GM21528 (cell line): ENCODE results near the gene MYO18A.
"Not testable (repeated sequence)": the region's sequence is repeated elsewhere in the genome, so short reads cannot be mapped to it uniquely, and the experiment has no call there.

Experiments used
- ATAC-seq: cut with Tn5 transposase; IDR thresholded peaks from one replicate; pipeline ENCODE4 v1.9.1; 2021; ENCODE audit warnings: mild to moderate bottlenecking, moderate library complexity; ENCODE audit not compliant: unreplicated experiment, low FRiP score

The MYO18A gene

DNA sequence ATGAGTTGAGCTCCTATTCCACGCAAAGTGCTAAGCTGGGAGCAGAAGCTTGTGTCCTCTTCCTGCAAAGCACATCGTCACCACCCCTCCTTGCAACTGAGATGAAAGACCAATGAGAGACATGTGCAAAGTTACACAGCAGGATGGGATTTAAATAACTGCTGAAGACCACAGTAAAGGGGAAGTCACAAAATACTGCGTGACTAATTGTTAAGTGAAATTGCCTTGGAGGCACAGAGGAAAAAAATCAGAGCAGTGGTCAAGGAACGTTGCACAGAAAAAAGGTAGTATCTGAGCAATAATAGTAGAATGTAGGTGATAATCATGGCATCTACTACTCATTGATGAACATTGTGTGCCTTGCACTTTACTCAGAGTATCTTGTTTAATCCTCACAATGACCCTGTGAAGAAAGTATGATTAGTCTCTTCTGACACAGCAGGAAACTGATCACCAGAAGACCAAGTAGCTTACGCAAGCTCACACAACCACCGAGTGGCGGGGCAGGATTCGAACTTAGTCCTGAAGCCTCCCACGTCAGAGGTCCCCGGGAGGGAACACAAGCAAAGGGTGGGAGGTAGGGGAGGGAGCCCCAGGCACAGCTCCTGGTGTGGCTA is 15.4 kb upstream of the MYO18A start:
- no peak for ATAC-seq

DNA sequence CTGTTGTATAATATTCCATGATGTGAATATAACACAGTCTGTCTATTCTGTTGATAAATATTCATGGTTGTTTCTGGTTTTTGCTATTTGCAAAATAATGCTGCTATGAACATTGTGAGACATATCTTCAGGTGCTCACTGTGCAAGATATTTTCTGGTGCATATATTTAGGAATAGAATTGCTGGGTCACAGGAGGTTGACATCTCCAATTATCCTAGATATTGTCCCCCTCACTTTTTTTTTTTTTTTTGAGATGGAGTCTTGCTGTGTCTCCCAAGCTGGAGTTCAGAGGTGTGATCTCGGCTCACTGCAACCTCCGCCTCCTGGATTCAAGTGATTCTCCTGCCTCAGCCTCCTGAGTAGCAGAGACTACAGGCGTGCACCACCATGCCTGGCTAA is 14.5 kb upstream of the MYO18A start:
- ATAC-seq: no peak

DNA sequence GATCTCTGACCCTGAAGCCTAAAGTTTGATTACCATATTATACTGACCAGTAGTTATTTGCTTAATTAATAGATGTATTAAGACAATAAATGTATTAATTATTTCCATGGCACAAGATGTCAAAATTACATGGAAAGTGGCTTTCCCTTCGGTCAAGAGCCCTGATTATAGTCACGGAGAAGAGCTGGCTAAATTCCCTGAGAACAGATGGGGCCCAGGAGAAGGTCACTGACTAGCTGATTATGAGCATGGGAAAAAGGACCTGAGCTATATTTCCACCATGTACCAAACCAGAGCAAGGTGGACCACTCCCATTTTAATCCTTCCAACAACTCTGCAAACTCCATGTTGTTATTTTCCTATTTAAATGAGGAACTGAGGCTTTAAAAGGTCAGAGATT is 12.9 kb upstream of the MYO18A start:
- no peak for ATAC-seq

DNA sequence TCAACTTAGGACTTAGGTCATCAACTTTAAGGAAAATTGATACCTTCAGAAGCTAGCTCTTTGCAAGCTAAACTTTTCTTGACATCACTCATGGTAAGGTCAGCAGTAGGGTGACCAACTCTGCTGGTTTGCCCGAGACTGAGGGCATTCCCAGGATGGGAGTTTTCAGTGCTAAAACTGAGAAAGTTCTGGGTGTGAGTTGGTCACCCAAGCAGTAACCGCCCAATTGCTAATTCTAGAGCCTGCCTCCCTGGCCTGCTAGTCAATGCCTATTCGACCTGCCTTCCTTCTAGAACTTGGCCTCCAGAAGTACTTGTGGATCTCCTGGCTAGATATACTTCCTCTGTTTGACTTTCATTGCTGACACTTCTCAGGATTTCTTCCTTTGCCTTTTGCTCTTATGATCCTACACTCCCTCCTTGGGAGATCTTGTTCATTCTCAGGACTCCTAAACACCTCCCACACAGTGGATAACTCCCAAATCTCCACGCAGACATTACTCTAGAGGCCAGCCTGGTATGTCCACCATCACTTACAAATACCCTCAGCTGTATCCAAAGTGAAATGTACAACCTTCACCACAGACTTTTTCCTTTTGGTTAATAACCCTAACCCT is 10.5 kb upstream of the MYO18A start:
- no peak for ATAC-seq

DNA sequence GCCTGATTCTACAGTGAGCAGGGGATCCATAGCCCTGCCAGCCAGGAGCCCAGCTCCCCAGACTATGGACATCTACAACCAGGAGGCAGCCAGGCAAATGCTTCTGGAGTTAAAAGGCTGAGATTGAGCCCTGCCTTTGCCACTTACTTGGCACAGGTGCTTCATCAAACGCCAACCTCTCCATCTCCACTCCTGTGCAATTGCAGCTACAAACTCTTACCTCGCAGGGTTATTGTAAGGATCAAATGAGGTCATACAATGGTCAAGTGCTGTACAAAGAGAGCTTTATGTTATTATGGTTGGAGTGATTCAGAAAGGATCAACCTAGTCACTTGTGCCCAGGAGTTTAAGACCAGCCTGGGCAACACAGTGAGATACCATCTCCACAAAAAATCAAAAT is 9.8 kb upstream of the MYO18A start:
- ATAC-seq: no peak

DNA sequence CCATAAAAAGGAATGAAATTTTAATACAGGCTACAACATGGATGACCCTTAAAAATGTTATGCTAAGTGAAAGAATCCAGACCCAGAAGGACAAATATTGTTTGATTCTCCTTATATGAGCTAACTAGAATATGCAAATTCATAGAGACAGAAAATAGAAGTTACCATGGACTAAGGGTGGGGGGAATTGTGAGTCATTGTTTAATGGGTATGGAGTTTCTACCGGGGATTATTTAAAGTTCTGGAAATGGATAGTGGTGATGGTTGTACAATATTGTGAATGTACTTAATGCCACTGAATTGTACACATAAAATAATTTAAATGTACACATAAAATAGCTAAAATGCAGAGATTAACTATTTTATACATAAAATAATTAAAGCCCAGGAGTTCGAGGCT is 9.2 kb upstream of the MYO18A start:
- no peak for ATAC-seq

DNA sequence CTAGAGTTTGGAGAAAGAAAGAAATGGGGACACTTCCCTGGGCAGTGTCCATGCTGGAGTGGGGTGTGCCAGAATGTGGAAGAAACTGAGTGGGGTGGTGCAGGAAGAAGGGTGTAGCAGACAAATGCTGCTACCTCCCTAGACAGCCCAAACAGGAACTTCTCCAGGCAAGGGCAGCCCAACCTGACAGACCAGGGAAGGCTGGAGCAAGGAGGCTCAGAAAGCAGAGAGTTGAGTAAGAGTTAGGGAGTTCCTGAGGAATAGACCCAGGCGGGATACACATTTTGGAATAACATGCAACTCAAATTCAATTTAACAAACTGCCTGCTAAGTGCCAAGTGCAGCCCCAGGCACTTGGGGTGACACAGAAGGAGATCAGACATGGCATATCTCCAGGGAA is 1.0 kb upstream of the MYO18A start:
- ATAC-seq: no peak

DNA sequence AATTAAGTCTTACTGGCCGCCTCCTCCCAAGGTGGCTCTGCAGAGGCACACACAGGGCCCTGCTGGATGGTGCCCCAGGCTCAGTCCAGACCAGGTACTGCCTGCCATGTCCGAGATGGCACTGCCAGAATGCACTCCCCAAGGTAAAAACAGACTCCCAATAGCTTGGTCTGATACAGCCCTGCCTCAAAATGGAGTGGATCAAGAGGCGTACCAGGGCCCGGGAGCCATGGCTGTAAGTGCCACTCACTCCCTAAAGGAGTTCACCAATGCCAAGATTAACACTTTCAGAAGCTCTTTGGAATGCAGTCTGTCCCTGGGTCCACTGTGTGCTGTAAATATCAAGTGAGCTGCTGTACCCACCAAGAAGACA is 576 bp upstream of the MYO18A start:
- no peak for ATAC-seq

DNA sequence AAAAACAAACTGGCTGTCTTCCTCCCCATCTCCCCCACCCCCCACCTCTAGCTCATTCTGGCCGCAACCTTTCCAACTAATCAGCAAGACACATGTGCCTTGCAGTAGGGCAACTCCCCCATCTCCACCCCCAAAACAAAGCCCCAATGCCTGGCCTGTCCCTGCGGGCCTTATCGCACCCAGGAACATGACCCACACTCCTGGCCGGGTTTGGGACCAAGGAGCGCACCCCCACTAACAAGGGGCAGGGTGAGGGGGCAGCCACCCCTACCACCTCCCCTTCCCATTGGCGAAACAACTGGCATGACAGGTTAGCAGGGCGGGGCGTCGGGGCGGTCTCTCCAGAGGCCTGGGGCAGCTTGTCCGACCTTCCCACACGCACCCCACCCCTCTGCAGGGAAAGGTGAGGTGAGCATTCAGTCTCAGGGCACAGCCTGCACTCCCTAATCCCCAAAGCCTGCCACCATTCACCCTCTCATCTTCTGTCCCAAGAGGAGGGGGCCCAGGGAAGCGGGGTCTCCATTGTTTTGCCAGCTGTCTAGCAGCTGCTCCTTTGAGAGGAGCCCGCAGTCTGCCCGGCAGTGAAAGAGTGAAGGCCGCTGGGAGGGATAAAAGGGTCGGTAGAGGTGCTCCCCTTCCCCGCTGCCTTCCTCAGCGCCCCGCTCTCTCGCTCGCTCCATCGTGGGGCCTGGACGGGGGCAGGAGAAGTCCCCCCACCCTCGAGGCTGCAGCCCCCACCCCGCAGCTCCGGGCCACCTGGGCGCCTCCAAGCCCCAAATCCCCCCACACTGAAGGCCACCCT is 765 bp downstream of the MYO18A start:
- no peak for ATAC-seq

DNA sequence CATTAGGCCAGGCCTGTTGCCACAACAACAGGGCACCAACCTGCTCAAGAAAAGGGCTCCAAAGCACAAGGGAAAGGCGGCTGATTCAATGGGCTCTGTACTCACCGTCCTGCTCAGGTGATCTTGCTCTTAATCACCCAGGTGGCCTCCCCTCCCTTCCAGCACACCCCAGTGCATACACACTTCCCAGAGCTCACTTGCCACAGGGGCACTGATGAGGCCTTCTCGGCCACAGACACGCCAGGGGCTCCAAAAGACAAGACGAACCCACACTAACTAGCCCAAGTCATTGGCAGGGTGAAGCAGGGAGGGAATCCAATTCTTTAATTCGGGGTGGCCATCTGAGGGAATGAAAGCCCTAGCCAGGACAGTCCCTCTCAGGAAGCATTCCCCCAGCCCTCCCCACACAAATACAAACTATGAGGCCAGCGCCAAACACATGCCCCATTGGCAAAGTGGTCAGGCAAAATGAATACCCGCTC is 1.4 kb downstream of the MYO18A start:
- ATAC-seq: no peak

DNA sequence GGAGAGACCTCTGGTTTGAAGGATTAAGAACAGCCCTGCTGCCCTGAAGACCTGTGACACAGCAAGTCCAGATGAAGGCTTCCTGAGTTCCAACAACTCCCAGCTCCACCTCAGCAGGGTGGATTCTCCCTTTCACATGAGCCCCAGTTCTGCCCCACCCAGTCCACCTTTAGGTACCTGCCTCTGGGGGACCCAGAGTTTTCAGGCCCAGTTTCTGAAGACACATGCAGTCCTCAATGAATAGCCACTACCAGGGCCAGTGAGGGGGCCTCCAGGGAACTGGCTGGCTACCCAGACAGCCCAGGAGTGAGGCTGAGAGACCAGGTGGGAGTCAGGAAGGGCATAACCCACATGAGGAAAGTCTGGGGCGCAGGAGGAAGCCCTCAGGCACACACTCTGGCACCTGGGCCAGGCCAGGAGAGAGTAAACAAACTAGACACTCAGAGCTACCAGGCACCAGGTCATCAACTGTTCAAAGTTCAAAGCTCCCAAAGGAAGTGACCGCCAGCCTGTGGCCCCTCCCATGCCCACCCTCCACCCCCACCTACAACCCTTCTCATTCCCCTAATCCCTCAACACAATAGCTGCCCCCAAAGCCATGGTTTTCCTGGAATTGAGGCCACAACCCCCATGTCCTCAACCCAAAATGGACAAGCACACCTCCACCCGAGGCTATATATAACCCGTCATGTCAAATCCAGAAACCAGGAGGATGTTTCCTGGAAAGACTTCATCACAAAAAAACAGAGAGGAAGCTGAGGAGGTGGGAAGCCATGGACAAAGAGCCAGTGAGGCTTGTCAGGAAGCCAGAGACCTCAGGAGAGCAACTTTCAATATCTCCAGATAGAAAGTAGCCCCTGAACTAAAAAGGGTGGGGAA is 2.1 kb downstream of the MYO18A start:
- no peak for ATAC-seq

DNA sequence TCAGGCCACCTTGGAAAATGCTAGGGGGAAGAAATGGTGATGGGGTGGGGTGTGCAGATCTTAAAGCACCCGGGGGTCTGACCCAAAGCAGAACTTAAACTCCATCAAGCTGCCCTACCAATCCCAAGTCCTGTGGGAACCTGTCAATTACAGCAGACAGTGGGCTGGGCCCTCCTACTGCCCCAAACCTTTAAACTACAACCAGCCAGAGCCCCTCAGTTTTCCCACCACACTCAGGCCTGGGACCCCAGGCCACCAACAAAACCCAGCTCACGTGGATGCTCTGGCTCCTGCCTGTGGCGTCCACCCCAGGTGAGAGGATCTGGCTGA is 2.7 kb downstream of the MYO18A start:
- no peak for ATAC-seq

DNA sequence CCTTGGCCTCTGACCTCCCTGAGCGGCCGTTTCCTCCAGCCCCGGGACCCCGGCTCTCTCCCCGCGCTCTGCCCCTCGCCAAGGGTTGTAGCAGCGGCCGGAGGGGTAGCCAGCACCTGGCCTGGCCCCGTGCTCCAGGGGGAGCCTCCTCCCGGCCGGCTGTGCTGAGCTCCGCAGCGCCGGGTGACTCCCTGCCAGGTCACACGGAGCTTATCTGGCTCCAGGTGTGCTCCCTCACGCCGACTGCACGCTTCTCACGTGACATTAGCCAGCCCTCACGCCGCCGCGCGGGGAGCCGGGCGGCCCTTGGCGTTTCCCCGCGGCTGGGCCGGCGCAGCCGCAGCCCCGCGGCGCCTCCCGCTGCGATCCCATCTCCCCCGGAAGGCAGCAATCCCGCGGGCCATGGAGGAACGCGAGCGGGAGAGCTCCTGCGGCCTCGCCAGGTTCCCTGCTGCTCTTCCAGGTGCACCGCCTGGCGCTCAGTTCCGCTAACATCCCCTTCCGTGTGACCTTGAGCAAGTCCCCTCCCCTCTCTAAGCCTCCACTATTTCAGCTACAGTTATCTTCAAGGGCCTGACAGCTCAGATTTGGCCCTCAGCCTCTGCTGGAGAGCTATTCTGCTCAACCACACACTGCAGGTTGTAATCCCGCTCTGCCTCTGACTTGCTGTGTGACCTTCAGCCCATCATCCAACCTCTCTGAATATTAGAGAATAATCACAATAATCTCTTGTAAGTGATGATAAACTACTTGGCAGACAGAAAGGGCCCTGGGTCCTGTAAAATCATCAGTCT is 3.4 kb downstream of the MYO18A start:
- ATAC-seq: no peak

DNA sequence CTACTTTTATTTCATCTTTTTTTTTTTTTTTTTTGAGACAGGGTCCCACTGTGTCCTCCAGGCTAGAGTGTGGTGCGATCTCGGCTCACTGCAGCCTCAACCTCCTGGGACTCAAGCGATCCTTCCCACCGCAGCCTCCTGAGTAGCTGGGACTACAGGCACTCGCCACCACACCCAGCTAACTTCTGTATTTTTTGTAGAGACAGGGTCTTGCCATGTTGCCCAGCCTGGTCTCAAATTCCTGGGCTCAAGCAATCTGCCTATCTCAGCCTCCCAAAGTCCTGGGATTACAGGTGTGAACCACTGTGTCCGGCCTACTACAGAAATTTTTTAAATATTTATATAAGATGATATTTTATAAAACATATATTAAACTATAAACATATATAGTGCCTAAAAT is 4.8 kb downstream of the MYO18A start:
- ATAC-seq: no peak

DNA sequence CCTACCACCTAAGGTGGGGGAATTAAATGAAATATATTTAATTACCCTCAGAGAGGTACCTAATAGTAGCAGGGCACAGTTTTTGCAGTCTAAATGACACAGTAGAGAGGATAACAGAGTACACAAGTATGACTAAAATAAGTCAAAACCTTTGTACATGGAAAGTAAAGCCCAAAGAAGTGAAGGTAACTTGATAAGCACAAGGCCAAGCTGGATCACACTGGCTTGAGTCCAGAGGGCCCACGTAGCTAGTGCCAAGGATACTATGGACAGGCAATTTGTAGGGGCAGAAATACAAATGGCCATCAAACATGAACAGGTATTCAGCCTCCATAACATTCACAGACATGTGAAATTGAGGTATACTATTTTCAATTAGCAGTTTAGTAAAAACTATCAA is 7.6 kb downstream of the MYO18A start:
- ATAC-seq: no peak

DNA sequence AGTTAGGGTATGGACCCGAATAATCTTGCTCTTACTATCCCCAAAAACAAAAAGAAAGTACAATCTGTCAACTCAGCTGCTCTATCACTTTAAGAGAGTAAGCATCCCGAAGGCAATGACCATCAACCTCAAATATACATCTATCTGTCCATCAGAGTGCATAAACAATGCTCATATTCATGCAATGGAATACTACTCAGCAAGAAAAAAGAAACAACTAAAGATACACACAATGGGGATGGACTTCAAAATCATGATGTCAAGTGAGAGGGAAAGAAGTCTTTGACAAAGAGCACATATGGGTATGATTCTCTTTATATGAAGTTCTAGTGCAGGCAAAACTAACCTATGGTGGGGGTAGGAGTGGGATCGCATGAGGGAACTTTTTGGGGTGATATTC is 9.5 kb downstream of the MYO18A start:
- ATAC-seq: no peak

DNA sequence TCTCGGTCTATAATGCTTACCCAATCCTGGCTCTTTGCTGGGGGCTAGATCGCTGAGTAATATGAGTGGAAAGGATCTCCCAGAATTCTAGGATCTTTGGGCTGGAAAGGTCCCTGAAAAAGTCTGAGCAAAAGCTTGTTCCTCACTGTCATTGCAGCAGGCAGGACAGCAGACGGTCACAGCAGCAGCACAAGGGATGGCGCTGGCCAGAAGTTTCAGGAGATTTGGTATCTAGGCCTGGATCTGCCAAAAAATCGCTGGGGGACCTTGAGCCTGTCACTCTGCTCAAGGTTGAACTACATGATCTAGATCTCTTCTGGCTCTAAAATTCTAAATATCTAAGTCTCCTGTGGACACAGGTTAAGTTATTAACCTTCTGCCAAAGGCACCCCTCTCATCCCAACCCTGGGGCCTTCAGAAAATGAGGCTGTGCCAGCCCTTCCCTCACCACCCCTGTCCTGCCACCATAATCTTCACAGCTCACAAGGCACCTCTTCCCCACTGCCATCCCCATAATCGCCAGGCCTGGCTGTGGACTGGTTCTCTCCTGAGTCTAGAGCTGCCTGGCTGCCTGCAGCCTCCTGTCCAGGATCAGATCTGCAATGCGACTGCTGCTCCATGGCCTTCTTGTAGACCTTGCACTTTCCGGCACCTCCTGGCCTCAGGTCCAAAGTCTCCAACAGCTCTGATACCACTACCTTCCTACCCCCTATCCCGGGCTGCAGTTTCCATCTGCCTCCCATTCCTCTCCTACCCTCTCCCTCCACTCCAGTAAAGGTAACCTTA is 10.2 kb downstream of the MYO18A start:
- no peak for ATAC-seq

DNA sequence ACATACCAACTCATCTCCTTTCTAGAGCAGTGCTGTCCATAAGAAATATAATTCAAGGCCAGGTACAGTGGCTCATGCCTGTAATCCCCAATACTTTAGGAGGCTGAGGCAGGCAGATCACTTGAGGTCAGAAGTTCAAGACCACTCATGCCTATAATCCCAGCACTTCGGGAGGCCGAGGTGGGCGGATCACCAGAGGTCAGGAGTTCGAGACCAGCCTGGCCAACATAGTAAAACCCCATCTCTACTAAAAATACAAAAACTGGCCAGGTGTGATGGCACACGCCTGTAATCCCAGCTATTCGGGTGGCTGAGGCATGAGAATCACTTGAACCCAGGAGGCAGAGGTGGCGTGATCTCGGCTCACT is 11.5 kb downstream of the MYO18A start:
- not testable (repeated sequence) for ATAC-seq

DNA sequence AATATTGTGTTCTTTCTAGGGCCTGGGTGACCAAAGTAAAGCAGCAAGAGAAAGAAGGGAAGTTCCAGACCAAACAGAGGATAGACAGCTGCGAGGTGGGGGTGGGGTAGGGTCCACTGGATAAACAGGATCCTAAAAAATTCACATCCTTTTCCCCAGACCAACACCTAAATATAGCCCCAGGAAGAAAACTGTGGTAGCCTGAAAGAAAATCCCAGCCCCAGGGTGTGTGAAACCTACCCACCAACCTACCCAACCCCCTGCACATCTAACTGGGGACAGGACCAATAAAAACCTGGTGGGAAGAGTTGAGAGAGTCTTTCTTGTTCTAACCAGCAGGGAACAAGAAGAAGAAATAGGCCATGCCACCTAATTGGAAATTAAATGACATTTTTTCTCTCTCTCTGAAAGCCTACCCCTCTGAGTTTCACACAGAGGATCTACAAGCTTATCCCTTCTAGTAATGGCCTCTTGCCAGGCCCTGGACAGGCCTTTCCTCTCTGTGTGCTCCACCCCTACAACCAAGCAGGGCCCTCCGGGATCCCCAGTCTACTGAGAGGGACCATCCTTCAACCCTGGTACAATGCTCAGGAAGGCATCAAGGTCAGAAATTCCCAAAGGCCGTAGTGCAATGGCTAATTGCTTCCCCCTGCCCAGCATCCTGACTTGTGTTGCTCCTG is 12.0 kb downstream of the MYO18A start:
- no peak for ATAC-seq
